A549 treated with Hydrocortisone at 1 μM for 4 hours (cell line): Measurements from ENCODE around the gene CDCP1. TPM values are rescaled to one million over a fixed set of nuclear protein-coding genes. Genes with fewer than 3 reads are reported as not detected.

Experiments
- total RNA-seq: library from RNA; stranded (reverse); fragments of 200-300 nt; extraction: Qiagen RNA extraction; gene quantifications from 5 replicates; pipeline ENCODE4 v1.2.3, GENCODE V29; 2022

The CDCP1 gene, protein sequence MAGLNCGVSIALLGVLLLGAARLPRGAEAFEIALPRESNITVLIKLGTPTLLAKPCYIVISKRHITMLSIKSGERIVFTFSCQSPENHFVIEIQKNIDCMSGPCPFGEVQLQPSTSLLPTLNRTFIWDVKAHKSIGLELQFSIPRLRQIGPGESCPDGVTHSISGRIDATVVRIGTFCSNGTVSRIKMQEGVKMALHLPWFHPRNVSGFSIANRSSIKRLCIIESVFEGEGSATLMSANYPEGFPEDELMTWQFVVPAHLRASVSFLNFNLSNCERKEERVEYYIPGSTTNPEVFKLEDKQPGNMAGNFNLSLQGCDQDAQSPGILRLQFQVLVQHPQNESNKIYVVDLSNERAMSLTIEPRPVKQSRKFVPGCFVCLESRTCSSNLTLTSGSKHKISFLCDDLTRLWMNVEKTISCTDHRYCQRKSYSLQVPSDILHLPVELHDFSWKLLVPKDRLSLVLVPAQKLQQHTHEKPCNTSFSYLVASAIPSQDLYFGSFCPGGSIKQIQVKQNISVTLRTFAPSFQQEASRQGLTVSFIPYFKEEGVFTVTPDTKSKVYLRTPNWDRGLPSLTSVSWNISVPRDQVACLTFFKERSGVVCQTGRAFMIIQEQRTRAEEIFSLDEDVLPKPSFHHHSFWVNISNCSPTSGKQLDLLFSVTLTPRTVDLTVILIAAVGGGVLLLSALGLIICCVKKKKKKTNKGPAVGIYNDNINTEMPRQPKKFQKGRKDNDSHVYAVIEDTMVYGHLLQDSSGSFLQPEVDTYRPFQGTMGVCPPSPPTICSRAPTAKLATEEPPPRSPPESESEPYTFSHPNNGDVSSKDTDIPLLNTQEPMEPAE
- total RNA-seq = 7.4 to 10.0 TPM (median 7.8 TPM) in 5 replicates

DNA sequence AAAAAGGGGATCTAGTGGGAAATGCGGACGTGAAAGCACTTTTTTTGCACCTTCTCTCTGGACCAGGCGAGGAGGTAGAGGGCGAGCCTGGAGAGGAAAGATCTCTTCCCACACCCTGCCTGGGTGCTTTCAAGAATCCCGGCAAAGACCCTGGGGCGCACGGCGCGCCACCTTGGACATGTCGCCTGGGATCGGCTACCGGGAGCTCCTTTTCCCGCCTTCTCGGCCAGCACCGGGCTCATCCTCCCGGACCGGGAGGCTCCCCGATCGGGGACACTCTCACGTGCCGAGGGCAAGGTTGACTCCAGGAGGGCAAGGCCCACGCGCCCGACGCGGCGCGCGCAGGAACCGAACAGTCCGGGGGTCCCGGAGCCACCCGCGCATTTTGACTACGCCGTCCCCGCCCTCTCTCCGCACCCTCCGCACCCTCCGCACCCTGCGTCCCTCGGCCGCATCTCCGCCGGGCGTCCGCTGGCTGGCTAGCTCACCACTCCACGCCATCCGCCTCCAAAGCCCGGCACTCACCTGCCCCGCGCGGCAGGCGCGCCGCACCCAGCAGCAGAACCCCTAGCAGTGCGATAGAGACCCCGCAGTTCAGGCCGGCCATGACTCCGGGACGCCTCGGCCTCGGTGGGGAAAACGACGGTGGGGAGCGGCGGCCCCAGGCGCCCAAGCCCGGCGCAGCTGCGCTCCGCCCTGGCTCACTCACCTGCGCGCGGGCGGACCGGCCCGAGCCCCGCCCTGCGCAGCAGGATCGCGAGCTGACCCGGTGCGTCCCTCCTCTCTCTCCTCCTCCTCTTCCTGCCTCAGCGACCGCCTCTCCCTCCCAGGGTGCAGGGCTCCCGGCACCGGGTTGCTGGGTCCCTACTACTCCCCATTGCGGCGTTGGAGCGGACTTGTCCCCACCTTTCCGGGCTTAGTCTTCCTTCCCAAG is at the start of gene CDCP1:
Gene CDCP1, minus strand, starts transcription at position 698 of the 934 bp plus-strand sequence. Its CDS starts 91 bp downstream, at position 607.

Other genes starting within 250 kb of the CDCP1 start
- gene ZDHHC3, start 170.2 kb downstream of the CDCP1 start, total RNA-seq = 42.1 to 46.0 TPM (median 45.4 TPM) in 5 replicates
- 44.6 to 53.0 TPM (median 47.2 TPM) in 5 replicates for gene EXOSC7, start 170.1 kb downstream of the CDCP1 start, total RNA-seq
- 0.13 to 0.31 TPM (median 0.20 TPM) in 4 of 5 replicates, not detected in the other for gene CLEC3B, start 120.1 kb downstream of the CDCP1 start, total RNA-seq
- gene TMEM158, start 79.9 kb upstream of the CDCP1 start, total RNA-seq = 6.1 to 11.5 TPM (median 11.2 TPM) in 5 replicates
- 8.3 to 12.2 TPM (median 9.7 TPM) in 5 replicates for gene LARS2, start 242.2 kb upstream of the CDCP1 start, total RNA-seq